ENCODE results near the gene SH3BP5L. TPM values are rescaled to one million over a fixed set of nuclear protein-coding genes. Genes with fewer than 3 reads are reported as not detected.
"Not testable (repeated sequence)": the region's sequence is repeated elsewhere in the genome, so short reads cannot be mapped to it uniquely, and the experiment has no call there.

SH3BP5L gene
- total and polyA plus RNA-seq, 2 of the 4 experiments (the other 2 are of a cell fraction): 23.3 to 35.9 TPM

- TF ChIP-seq USF2 (IDR thresholded peaks at IDR 0.05; ENCODE audit: low read depth, low read length) (no peak), NFE2L2 (IDR thresholded peaks at IDR 0.05; ENCODE audit: low read depth, low read length) (no peak), MAZ (IDR thresholded peaks at IDR 0.05; ENCODE audit: borderline replicate concordance, low read depth, low read length) (no peak), POLR2A (IDR thresholded peaks at IDR 0.05; ENCODE audit: low read depth, low read length) (no peak), FOS (IDR thresholded peaks at IDR 0.05; ENCODE audit: low read depth, low read length) (no peak)
Measured at GRCh38 chr1:248831842-248832241, 6.1 kb upstream of the SH3BP5L start (continued).

GRCh38 chr1:248830718-248831017 is 5.0 kb upstream of the SH3BP5L start:
- intact Hi-C loops (cut with micrococcal nuclease); H3K56ac ChIP-seq (ENCODE audit: extremely low read depth, insufficient read depth, low read length): not testable (repeated sequence)
- WGBS, 2 experiments (ENCODE audit: extremely low coverage in 2 of 2, insufficient read length in 1 of 2): no CpG with 5 or more reads among the region's 3 CpGs

More at GRCh38 chr1:248830718-248831017, 5.0 kb upstream of the SH3BP5L start:
- H3K23ac ChIP-seq (ENCODE audit: low read depth, low read length); H3K9ac ChIP-seq (ENCODE audit: low read depth, low read length); H3K36me3 ChIP-seq (ENCODE audit: control insufficient read depth, insufficient read depth, low read length); H3K4me2 ChIP-seq (ENCODE audit: low read depth, low read length); H2AFZ ChIP-seq (replicated peaks; ENCODE audit: low read length, poor library complexity); H3K18ac ChIP-seq (ENCODE audit: low read depth, low read length); H3K9me3 ChIP-seq (ENCODE audit: control insufficient read depth, insufficient read depth, low read length); H2BK120ac ChIP-seq (ENCODE audit: low read depth, low read length); H3K9me1 ChIP-seq (ENCODE audit: insufficient read depth, low read length); DNase-seq; H4K5ac ChIP-seq (ENCODE audit: low read depth, low read length); H2BK15ac ChIP-seq (ENCODE audit: low read depth, low read length); H2AK9ac ChIP-seq (replicated peaks; ENCODE audit: low read depth, low read length, poor library complexity); BruUV-seq (replicated peaks); H4K20me1 ChIP-seq (ENCODE audit: insufficient read depth, low read length); H3K27me3 ChIP-seq (ENCODE audit: control insufficient read depth, insufficient read depth, low read length); POLR2A ChIA-PET (ENCODE audit: unreplicated experiment); H4K91ac ChIP-seq (ENCODE audit: insufficient read depth, low read depth, low read length); in situ Hi-C loops (cut with MboI; ENCODE audit: low sequenced_read_pairs); H2BK5ac ChIP-seq (ENCODE audit: low read depth, low read length, poor library complexity, severe bottlenecking); dilution Hi-C loops (cut with HindIII; ENCODE audit: low sequenced_read_pairs, unreplicated experiment); H4K8ac ChIP-seq (ENCODE audit: low read depth in 2 of 2, low read length in 2 of 2); H3K4me1 ChIP-seq (ENCODE audit: control insufficient read depth, insufficient read depth, low read length); H3K4me3 ChIP-seq (ENCODE audit: insufficient read depth, low read depth, low read length); ATAC-seq (ENCODE audit: low read depth); H3K27ac ChIP-seq (ENCODE audit: insufficient read depth, low read length); H2BK20ac ChIP-seq (ENCODE audit: low read depth, low read length); H3K14ac ChIP-seq (replicated peaks; ENCODE audit: low read depth, low read length); H2AK5ac ChIP-seq (ENCODE audit: low read depth, low read length); H3K4ac ChIP-seq (ENCODE audit: low read depth, low read length): not testable (repeated sequence)
- CTCF ChIA-PET: interaction anchor here (0.6 kb wide), 1 partner anchor 455 kb away, joined by 3 read pairs; the partner anchor contains the start of gene OR2T6
- peaks cover 0 to 15% of the 10 kb centered on the region in 2 experiments; a peak in 2 of 4 replicates for H3K79me1 ChIP-seq (ENCODE audit: low read depth in 1 of 2, low read length in 2 of 2)

Data from IMR-90 (cell line).